GM12878 (cell line): ENCODE results near the gene MARK4. TPM values are rescaled to one million over a fixed set of nuclear protein-coding genes. Genes with fewer than 3 reads are reported as not detected.

Source experiments
- ATAC-seq: fragments of 200-7000 bp; cut with Tn5 transposase; 3 replicates; pipeline ENCODE4 v1.9.1; 2020; ENCODE audit warnings: mild to moderate bottlenecking, moderate library complexity
- BruUV-seq: library from RNA; stranded (reverse); fragments of 400-500 nt; replicated peaks from 2 replicates; lab custom pipeline; 2021; lab: Mats Ljungman, UMichigan
- CTCF ChIA-PET: fragments of 300-600 bp; sonication (Branson Sonifier 250); formaldehyde crosslinking; extraction: SDS; loops from one replicate; lab custom pipeline; 2021; ENCODE audit warnings: inconsistent platforms; lab: Yijun Ruan, JAX
- POLR2A ChIA-PET: fragments of 350-600 bp; formaldehyde crosslinking; extraction: SDS; loops from one replicate; lab custom pipeline; 2021; ENCODE audit warnings: inconsistent platforms; lab: Charles Lee
- RAD21 ChIA-PET: fragments of 300-600 bp; sonication (Branson Sonifier 250); formaldehyde crosslinking; loops from one replicate; lab custom pipeline; 2023; ENCODE audit warnings: antibody characterized with exemption; ENCODE audit not compliant: unreplicated experiment; lab: Charles Lee
- SMC1A ChIA-PET: fragments of 300-600 bp; sonication (Branson Sonifier 250); formaldehyde crosslinking; loops from one replicate; lab custom pipeline; 2023; ENCODE audit not compliant: unreplicated experiment, uncharacterized antibody; lab: Charles Lee
- DNase-seq: peaks from one replicate; pipeline ENCODE4 v3.0.0-alpha.2; 2011; ENCODE audit warnings: low read depth, low spot score
- FAIRE-seq: peaks from 3 replicates; lab custom pipeline; 2011; peaks lifted over from hg19 to GRCh38; lab: Jason Lieb, UNC
- H2AFZ ChIP-seq: 2 replicates; pipeline ENCODE4 v1.6.0; 2011; ENCODE audit warnings: low read depth, low read length, control low read depth; ENCODE audit not compliant: control insufficient read depth
- H3K27ac ChIP-seq: 2 replicates; pipeline ENCODE4 v1.5.1; 2011; ENCODE audit warnings: control low read depth; ENCODE audit not compliant: control insufficient read depth, insufficient read depth
- H3K27me3 ChIP-seq, 2 experiments: replicated peaks in 1 of 2; 2 replicates each; pipeline versions ENCODE4 v1.6.0 to v1.6.1; 2011; ENCODE audit warnings: low read length in 1 of 2; ENCODE audit not compliant: control insufficient read depth in 2 of 2, insufficient read depth in 2 of 2
- H3K36me3 ChIP-seq, 2 experiments: 2 replicates each; pipeline ENCODE4 v1.5.1; 2011; ENCODE audit warnings: low read length in 1 of 2; ENCODE audit not compliant: control insufficient read depth in 2 of 2, insufficient read depth in 2 of 2
- H3K4me1 ChIP-seq: 2 replicates; pipeline ENCODE4 v1.6.1; 2011; ENCODE audit warnings: mild to moderate bottlenecking, low read length, moderate library complexity, mixed read lengths; ENCODE audit not compliant: control insufficient read depth, insufficient read depth
- H3K4me2 ChIP-seq: 2 replicates; pipeline ENCODE4 v1.6.0; 2011; ENCODE audit warnings: control low read depth; ENCODE audit not compliant: control insufficient read depth, insufficient read depth
- H3K4me3 ChIP-seq: fragments of 200-600 bp; sonication (generic); 2 replicates; pipeline ENCODE4 v1.5.1; 2016
- H3K79me2 ChIP-seq: 2 replicates; pipeline ENCODE4 v1.6.0; 2011; ENCODE audit warnings: low read length; ENCODE audit not compliant: control insufficient read depth, insufficient read depth
- H3K9ac ChIP-seq: 2 replicates; pipeline ENCODE4 v1.8.0; 2011; ENCODE audit warnings: low read length, control low read depth, mixed read lengths; ENCODE audit not compliant: control insufficient read depth, insufficient read depth
- H3K9me3 ChIP-seq: replicated peaks from 3 replicates; pipeline ENCODE4 v1.5.1; 2011; ENCODE audit warnings: mild to moderate bottlenecking, low read length; ENCODE audit not compliant: control insufficient read depth, insufficient read depth
- H4K20me1 ChIP-seq: 2 replicates; pipeline ENCODE4 v1.6.0; 2011; ENCODE audit not compliant: control insufficient read depth, insufficient read depth
- ASH2L ChIP-seq: fragments of 300-600, 200-600 bp; sonication (generic); IDR thresholded peaks from 2 replicates; pipeline ENCODE4 v1.6.1; 2017; ENCODE audit warnings: low read depth, mild to moderate bottlenecking, borderline replicate concordance
- BACH1 ChIP-seq: fragments of 450-650 bp; IDR thresholded peaks from 2 replicates; pipeline ENCODE4 v1.6.1; 2017; ENCODE audit warnings: mild to moderate bottlenecking, borderline replicate concordance
- BCL11A ChIP-seq: IDR thresholded peaks from 2 replicates; pipeline ENCODE4 v1.6.1; 2011; ENCODE audit warnings: low read depth, low read length
- GATAD2B ChIP-seq: fragments of 450-650 bp; conservative IDR thresholded peaks from 2 replicates; pipeline ENCODE4 v1.6.1; 2017; ENCODE audit warnings: low read depth, mild to moderate bottlenecking, moderate library complexity
- MEF2B ChIP-seq: fragments of 450-650 bp; IDR thresholded peaks from 2 replicates; pipeline ENCODE4 v1.6.1; 2018; ENCODE audit warnings: mild to moderate bottlenecking, moderate library complexity; ENCODE audit not compliant: partially characterized antibody, poor library complexity, severe bottlenecking
- NKRF ChIP-seq: fragments of 450-650 bp; conservative IDR thresholded peaks from 2 replicates; pipeline ENCODE4 v1.6.1; 2017; ENCODE audit warnings: mild to moderate bottlenecking, moderate library complexity
- NRF1 ChIP-seq: conservative IDR thresholded peaks from 2 replicates; pipeline ENCODE4 v1.6.1; 2011; ENCODE audit warnings: mild to moderate bottlenecking, low read depth, low read length, improper control_type of control experiment
- SMC3 ChIP-seq: IDR thresholded peaks from 2 replicates; pipeline ENCODE4 v1.6.1; 2011; ENCODE audit warnings: low read length, improper control_type of control experiment, borderline replicate concordance
- ZNF687 ChIP-seq: fragments of 450-650 bp; IDR thresholded peaks from 2 replicates; pipeline ENCODE4 v1.6.1; 2017; ENCODE audit warnings: mild to moderate bottlenecking, moderate library complexity
- WGBS: methylation state at CpG from one replicate; pipeline ENCODE4 v1.1.6; 2016; ENCODE audit warnings: low lambda C conversion rate; ENCODE audit not compliant: insufficient replicate concordance, insufficient coverage; ENCODE audit errors: missing lambda C conversion rate; 5-methylcytosine and 5-hydroxymethylcytosine counted together
- in situ Hi-C: fragments of 300-500 bp; cut with MboI; formaldehyde crosslinking; loops from 9 replicates; pipeline ENCODE4 v1.14.3; 2018; ENCODE audit warnings: mixed read lengths
- intact Hi-C: fragments of 100-400 bp; cut with micrococcal nuclease; formaldehyde crosslinking; loops from one replicate; pipeline ENCODE4 v1.14.2; 2022; ENCODE audit not compliant: unreplicated experiment
- polyA plus RNA-seq, 11 experiments: library from polyadenylated mRNA; depleted of rRNA in 4 of 11; unstranded in 6 of 11; stranded (reverse) in 5 of 11; fragments of >200 nt; fragmentation: Nextera tagmentation in 4 of 11; fragmentation: Illumina TruSeq in 1 of 11; extraction: Ambion mirVana in 4 of 11; extraction: Trizol in 1 of 11; gene quantifications; 1 replicate in 1 of 11; 2 replicates in 10 of 11; pipeline versions ENCODE4 v1.2.1 to v1.2.3, GENCODE V29; 2011 to 2016; ENCODE audit warnings: inconsistent platforms in 2 of 11, missing spikeins in 2 of 11, low read depth in 1 of 11
- total RNA-seq, 4 experiments: library from RNA; depleted of rRNA in 3 of 4; stranded (reverse); fragments of >200 nt in 3 of 4; fragmentation: Illumina TruSeq in 1 of 4; extraction: Trizol in 1 of 4; gene quantifications; 2 replicates each; pipeline versions ENCODE4 v1.2.1 to v1.2.3, GENCODE V29; 2013 to 2021
- TF ChIP-seq, protein P1 (sequence below): IDR thresholded peaks from 2 replicates; pipeline ENCODE4 v1.6.1; 2012; ENCODE audit warnings: low read depth, low read length, improper control_type of control experiment
- TF ChIP-seq, protein P2 (sequence below): fragments of 450-650 bp; IDR thresholded peaks from 2 replicates; pipeline ENCODE4 v1.6.1; 2017; ENCODE audit warnings: mild to moderate bottlenecking
- TF ChIP-seq, protein P3 (sequence below): fragments of 450-650 bp; IDR thresholded peaks from 2 replicates; pipeline ENCODE4 v1.6.1; 2017; ENCODE audit warnings: low read depth, mild to moderate bottlenecking, moderate library complexity

Gene MARK4
- total and polyA plus RNA-seq, 10 of the 15 experiments (the other 5 are each of a cell fraction or from before 2014, with no cell fraction given): 0.66 to 24.3 (median 5.1) TPM

DNA sequence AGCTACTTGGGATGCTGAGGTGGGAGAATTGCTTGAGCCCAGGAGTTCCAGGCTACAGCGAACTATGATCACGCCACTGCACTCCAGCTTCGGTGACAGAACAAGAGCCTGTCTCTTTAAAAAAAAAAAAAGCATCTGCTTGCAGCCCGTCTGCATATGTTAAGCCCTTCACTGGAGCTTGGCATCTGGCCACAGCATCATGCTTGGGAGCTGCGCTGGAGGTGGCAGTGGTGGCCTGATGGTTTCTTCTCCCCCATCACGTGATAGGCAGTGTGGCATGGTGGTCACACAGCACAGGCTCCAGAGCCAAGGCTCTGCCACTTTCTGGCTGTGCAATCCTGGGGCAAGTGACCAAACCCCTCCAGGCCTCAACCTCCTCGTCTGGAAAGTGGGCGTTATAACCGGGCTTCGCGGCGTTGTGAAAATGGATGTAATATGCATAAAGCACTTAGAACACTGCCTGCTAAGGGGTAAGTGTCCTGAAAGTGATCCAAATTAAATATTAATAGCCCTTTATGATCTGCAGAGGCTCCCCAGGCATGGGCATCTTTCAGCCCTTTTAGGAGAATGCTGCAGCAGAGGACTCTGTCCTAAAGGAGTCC is 24.4 kb downstream of the MARK4 start (continued):
- no peak for TF ChIP-seq MEF2B
- TF ChIP-seq SMC3: no peak
- TF ChIP-seq NKRF: no peak
- TF ChIP-seq BACH1: no peak

- FAIRE-seq: no peak
- Histone ChIP-seq H3K36me3 (peaks cover 0 to 4% of the 10 kb centered on the region in 2 experiments; a peak in 3 of 4 replicates), H3K9ac (no peak overlapping the region), H3K27me3 (no peaks in the 10 kb centered on the region), H3K79me2 (no peaks in the 10 kb centered on the region), H3K27ac (no peak overlapping the region), H3K4me3 (no peak overlapping the region), H2AFZ (no peak overlapping the region), H4K20me1 (no peaks in the 10 kb centered on the region), H3K4me2 (no peak overlapping the region), H3K9me3 (no peaks in the 10 kb centered on the region), H3K4me1 (no peaks in the 10 kb centered on the region)
- ChIA-PET CTCF (no interaction called here), RAD21 (no interaction called here), POLR2A (no interaction called here), SMC1A (no interaction called here)
- ATAC-seq: no peak
- BruUV-seq: no TSS peak
- 92% methylated on average over 5 of the region's 7 CpGs for WGBS
- in situ Hi-C loops (no loop called here), intact Hi-C loops (no loop called here)
- DNase-seq: no peak
- no peak for TF ChIP-seq NRF1
- no peak for TF ChIP-seq ZNF687
- no peak for TF ChIP-seq ASH2L
- TF ChIP-seq, protein P1, sequence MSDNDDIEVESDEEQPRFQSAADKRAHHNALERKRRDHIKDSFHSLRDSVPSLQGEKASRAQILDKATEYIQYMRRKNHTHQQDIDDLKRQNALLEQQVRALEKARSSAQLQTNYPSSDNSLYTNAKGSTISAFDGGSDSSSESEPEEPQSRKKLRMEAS: no peak
- TF ChIP-seq BCL11A: no peak
- TF ChIP-seq, protein P2, sequence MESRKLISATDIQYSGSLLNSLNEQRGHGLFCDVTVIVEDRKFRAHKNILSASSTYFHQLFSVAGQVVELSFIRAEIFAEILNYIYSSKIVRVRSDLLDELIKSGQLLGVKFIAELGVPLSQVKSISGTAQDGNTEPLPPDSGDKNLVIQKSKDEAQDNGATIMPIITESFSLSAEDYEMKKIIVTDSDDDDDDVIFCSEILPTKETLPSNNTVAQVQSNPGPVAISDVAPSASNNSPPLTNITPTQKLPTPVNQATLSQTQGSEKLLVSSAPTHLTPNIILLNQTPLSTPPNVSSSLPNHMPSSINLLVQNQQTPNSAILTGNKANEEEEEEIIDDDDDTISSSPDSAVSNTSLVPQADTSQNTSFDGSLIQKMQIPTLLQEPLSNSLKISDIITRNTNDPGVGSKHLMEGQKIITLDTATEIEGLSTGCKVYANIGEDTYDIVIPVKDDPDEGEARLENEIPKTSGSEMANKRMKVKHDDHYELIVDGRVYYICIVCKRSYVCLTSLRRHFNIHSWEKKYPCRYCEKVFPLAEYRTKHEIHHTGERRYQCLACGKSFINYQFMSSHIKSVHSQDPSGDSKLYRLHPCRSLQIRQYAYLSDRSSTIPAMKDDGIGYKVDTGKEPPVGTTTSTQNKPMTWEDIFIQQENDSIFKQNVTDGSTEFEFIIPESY: no peak
- no peak for TF ChIP-seq GATAD2B
- TF ChIP-seq, protein P3, sequence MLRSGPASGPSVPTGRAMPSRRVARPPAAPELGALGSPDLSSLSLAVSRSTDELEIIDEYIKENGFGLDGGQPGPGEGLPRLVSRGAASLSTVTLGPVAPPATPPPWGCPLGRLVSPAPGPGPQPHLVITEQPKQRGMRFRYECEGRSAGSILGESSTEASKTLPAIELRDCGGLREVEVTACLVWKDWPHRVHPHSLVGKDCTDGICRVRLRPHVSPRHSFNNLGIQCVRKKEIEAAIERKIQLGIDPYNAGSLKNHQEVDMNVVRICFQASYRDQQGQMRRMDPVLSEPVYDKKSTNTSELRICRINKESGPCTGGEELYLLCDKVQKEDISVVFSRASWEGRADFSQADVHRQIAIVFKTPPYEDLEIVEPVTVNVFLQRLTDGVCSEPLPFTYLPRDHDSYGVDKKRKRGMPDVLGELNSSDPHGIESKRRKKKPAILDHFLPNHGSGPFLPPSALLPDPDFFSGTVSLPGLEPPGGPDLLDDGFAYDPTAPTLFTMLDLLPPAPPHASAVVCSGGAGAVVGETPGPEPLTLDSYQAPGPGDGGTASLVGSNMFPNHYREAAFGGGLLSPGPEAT: no peak
These were observed 25.2 kb downstream of the MARK4 start for GRCh38 chr19:45276284-45276687.
